ENCODE data around the gene SEMA6B.
"Not testable (repeated sequence)": the region's sequence is repeated elsewhere in the genome, so short reads cannot be mapped to it uniquely, and the experiment has no call there.

The SEMA6B gene

GRCh38 chr19:4566402-4567051 is 7.0 kb upstream of the SEMA6B start:
- Histone ChIP-seq H3K36me3 (ENCODE audit: insufficient read depth, low read depth, low read length) (no peaks in the 10 kb centered on the region), H3K27ac (ENCODE audit: low read length) (no peak overlapping the region), H3K9me3 (ENCODE audit: insufficient read depth, low read depth, low read length) (no peaks in the 10 kb centered on the region), H3K4me1 (ENCODE audit: insufficient read depth, low read length) (no peaks in the 10 kb centered on the region), H3K27me3 (ENCODE audit: insufficient read depth, low read length) (no peaks in the 10 kb centered on the region), H3K4me3 (ENCODE audit: low read length) (no peak overlapping the region), H3K9ac (ENCODE audit: low read depth, low read length) (no peak overlapping the region)

GRCh38 chr19:4563562-4563961 is 4.1 kb upstream of the SEMA6B start:
- not testable (repeated sequence) for H3K4me3 ChIP-seq (ENCODE audit: low read length); H3K9me3 ChIP-seq (ENCODE audit: insufficient read depth, low read depth, low read length); H3K27me3 ChIP-seq (ENCODE audit: insufficient read depth, low read length); H3K9ac ChIP-seq (ENCODE audit: low read depth, low read length); H3K36me3 ChIP-seq (ENCODE audit: insufficient read depth, low read depth, low read length); H3K4me1 ChIP-seq (ENCODE audit: insufficient read depth, low read length); H3K27ac ChIP-seq (ENCODE audit: low read length)

- not testable (repeated sequence) for H3K36me3 ChIP-seq (ENCODE audit: insufficient read depth, low read depth, low read length); H3K9ac ChIP-seq (ENCODE audit: low read depth, low read length)
Observed at GRCh38 chr19:4562085-4562484, 2.6 kb upstream of the SEMA6B start.

GRCh38 chr19:4557971-4558941 is 1.2 kb downstream of the SEMA6B start:
- H3K27me3 ChIP-seq (ENCODE audit: insufficient read depth, low read length), result no peaks in the 10 kb centered on the region
- no peaks in the 10 kb centered on the region for H3K9me3 ChIP-seq (ENCODE audit: insufficient read depth, low read depth, low read length)
- no peak overlapping the region for H3K27ac ChIP-seq (ENCODE audit: low read length)
- no peak overlapping the region for H3K9ac ChIP-seq (ENCODE audit: low read depth, low read length)
- H3K36me3 ChIP-seq (ENCODE audit: insufficient read depth, low read depth, low read length), result peaks cover 25% of the 10 kb centered on the region
- no peak overlapping the region for H3K4me3 ChIP-seq (ENCODE audit: low read length)
- H3K4me1 ChIP-seq (ENCODE audit: insufficient read depth, low read length), result no peaks in the 10 kb centered on the region

More at GRCh38 chr19:4562085-4562484, 2.6 kb upstream of the SEMA6B start:
- not testable (repeated sequence) for H3K27ac ChIP-seq (ENCODE audit: low read length); H3K4me3 ChIP-seq (ENCODE audit: low read length); H3K9me3 ChIP-seq (ENCODE audit: insufficient read depth, low read depth, low read length); H3K27me3 ChIP-seq (ENCODE audit: insufficient read depth, low read length); H3K4me1 ChIP-seq (ENCODE audit: insufficient read depth, low read length)

- Histone ChIP-seq H3K4me3 (ENCODE audit: low read length) (no peak overlapping the region), H3K9ac (ENCODE audit: low read depth, low read length) (no peak overlapping the region), H3K4me1 (ENCODE audit: insufficient read depth, low read length) (no peaks in the 10 kb centered on the region), H3K27me3 (ENCODE audit: insufficient read depth, low read length) (no peaks in the 10 kb centered on the region), H3K36me3 (ENCODE audit: insufficient read depth, low read depth, low read length) (peaks cover 34% of the 10 kb centered on the region), H3K9me3 (ENCODE audit: insufficient read depth, low read depth, low read length) (no peaks in the 10 kb centered on the region), H3K27ac (ENCODE audit: low read length) (no peak overlapping the region)
Observed at GRCh38 chr19:4557144-4557970, 2.1 kb downstream of the SEMA6B start.

- no peaks in the 10 kb centered on the region for H3K4me1 ChIP-seq (ENCODE audit: insufficient read depth, low read length)
- H3K27ac ChIP-seq (ENCODE audit: low read length), result no peak overlapping the region
- H3K36me3 ChIP-seq (ENCODE audit: insufficient read depth, low read depth, low read length), result peaks cover 39% of the 10 kb centered on the region
Observed at GRCh38 chr19:4556597-4557127, 2.8 kb downstream of the SEMA6B start.

GRCh38 chr19:4555657-4556561 is 3.6 kb downstream of the SEMA6B start:
- H3K27ac ChIP-seq (ENCODE audit: low read length), result no peak overlapping the region
- no peaks in the 10 kb centered on the region for H3K9me3 ChIP-seq (ENCODE audit: insufficient read depth, low read depth, low read length)
- H3K4me1 ChIP-seq (ENCODE audit: insufficient read depth, low read length), result no peaks in the 10 kb centered on the region
- no peak overlapping the region for H3K4me3 ChIP-seq (ENCODE audit: low read length)
- peaks cover 40% of the 10 kb centered on the region for H3K36me3 ChIP-seq (ENCODE audit: insufficient read depth, low read depth, low read length)
- H3K9ac ChIP-seq (ENCODE audit: low read depth, low read length), result no peak overlapping the region
- no peaks in the 10 kb centered on the region for H3K27me3 ChIP-seq (ENCODE audit: insufficient read depth, low read length)

More at GRCh38 chr19:4556597-4557127, 2.8 kb downstream of the SEMA6B start:
- Histone ChIP-seq H3K9me3 (ENCODE audit: insufficient read depth, low read depth, low read length) (no peaks in the 10 kb centered on the region), H3K9ac (ENCODE audit: low read depth, low read length) (no peak overlapping the region), H3K4me3 (ENCODE audit: low read length) (no peak overlapping the region), H3K27me3 (ENCODE audit: insufficient read depth, low read length) (no peaks in the 10 kb centered on the region)

- no peak overlapping the region for H3K4me3 ChIP-seq (ENCODE audit: low read length)
- H3K9ac ChIP-seq (ENCODE audit: low read depth, low read length), result no peak overlapping the region
- no peak overlapping the region for H3K27ac ChIP-seq (ENCODE audit: low read length)
- H3K4me1 ChIP-seq (ENCODE audit: insufficient read depth, low read length), result no peaks in the 10 kb centered on the region
- H3K27me3 ChIP-seq (ENCODE audit: insufficient read depth, low read length), result no peaks in the 10 kb centered on the region
- peaks cover 52% of the 10 kb centered on the region for H3K36me3 ChIP-seq (ENCODE audit: insufficient read depth, low read depth, low read length)
- H3K9me3 ChIP-seq (ENCODE audit: insufficient read depth, low read depth, low read length), result no peaks in the 10 kb centered on the region
Observed at GRCh38 chr19:4554717-4555116, 4.8 kb downstream of the SEMA6B start.

GRCh38 chr19:4553775-4554174 is 5.7 kb downstream of the SEMA6B start:
- no peaks in the 10 kb centered on the region for H3K9me3 ChIP-seq (ENCODE audit: insufficient read depth, low read depth, low read length)
- H3K4me3 ChIP-seq (ENCODE audit: low read length), result no peak overlapping the region
- H3K4me1 ChIP-seq (ENCODE audit: insufficient read depth, low read length), result no peaks in the 10 kb centered on the region
- H3K36me3 ChIP-seq (ENCODE audit: insufficient read depth, low read depth, low read length), result peaks cover 57% of the 10 kb centered on the region
- H3K9ac ChIP-seq (ENCODE audit: low read depth, low read length), result no peak overlapping the region
- H3K27ac ChIP-seq (ENCODE audit: low read length), result no peak overlapping the region
- no peaks in the 10 kb centered on the region for H3K27me3 ChIP-seq (ENCODE audit: insufficient read depth, low read length)

GRCh38 chr19:4553092-4553695 is 6.3 kb downstream of the SEMA6B start:
- H3K9ac ChIP-seq (ENCODE audit: low read depth, low read length), result no peak overlapping the region

More at GRCh38 chr19:4553092-4553695, 6.3 kb downstream of the SEMA6B start:
- Histone ChIP-seq H3K36me3 (ENCODE audit: insufficient read depth, low read depth, low read length) (peaks cover 57% of the 10 kb centered on the region), H3K9me3 (ENCODE audit: insufficient read depth, low read depth, low read length) (no peaks in the 10 kb centered on the region), H3K4me3 (ENCODE audit: low read length) (no peak overlapping the region), H3K27me3 (ENCODE audit: insufficient read depth, low read length) (no peaks in the 10 kb centered on the region), H3K4me1 (ENCODE audit: insufficient read depth, low read length) (no peaks in the 10 kb centered on the region), H3K27ac (ENCODE audit: low read length) (no peak overlapping the region)

Measured in iPS-20b (cell line).